Activated CD8-positive, alpha-beta memory T cell treated with anti-CD3 and anti-CD28 coated beads for 24 hours (primary cell): ENCODE results near the gene ADCK2.
"Not testable (repeated sequence)": the region's sequence is repeated elsewhere in the genome, so short reads cannot be mapped to it uniquely, and the experiment has no call there.

Experiments
- DNase-seq: peaks from one replicate; pipeline ENCODE4 v3.0.0-alpha.2; 2020

The ADCK2 gene

DNA sequence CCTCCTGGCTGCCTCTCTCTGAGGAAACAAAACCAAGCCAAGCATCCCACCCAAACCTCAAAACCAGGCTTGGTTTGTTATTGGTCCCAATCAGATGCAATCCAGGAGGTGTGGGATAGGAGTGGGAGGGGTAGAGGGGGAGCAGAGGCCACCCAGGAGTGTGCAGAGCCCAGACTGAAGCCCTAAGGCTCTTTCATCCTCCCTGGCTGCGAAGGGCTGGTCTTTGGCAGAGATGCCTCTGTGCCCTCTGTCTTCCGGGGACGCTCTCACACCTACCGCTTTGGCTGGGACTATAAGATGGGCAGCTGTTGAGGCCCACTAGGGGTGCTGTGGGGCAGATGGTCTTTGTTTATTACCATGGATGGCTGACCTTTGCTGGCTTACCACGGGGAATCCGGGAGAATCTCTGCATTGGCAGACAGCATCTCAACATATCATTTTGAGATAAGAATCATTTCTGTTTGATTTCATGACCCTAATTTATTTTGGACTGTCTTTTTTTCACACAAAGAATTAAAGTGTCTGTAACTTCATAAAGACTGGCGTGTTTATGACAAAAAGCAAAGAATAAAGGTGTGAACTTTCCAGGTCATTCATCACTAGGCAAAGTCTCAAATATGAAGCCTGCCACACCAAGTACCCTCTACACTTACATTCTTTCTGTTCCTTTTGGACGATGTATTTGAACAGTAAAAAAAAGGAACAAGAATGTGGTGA is 25.7 kb upstream of the ADCK2 start:
- DNase-seq: peak; percentile 62

DNA sequence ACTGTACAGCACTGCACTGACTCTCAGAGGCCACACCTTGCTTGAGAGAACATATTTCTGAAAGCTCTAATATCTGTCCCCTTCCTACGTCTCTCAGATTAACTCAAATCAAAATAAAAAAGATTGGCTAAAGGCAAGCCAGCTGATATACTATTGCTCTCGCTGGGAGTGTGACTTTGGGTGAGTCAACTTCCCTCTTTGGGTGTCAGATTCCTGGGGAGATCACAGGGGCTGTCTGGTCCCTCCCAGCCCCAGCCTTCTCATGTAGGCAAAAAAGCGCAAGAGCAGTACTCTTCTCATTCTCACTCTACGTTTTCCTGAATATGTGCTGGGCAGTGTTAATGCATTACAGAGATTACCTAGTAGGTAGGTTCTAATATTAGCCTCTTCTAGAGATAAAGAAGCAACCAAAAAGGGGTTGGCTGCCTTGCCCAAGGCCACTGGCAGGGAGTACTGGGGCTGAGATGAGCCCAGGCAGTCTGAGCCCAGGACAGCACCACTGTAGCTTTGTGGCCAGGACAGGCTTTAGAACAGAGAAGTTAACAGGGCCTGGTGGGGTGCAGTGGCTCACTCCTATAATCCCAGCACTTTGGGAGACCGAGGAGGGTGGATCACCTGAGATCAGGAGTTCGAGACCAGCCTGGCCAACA is 23.1 kb upstream of the ADCK2 start:
- DNase-seq: no peak

- no peak for DNase-seq
Measured at GRCh38 chr7:140650367-140650766, 22.4 kb upstream of the ADCK2 start.

DNA sequence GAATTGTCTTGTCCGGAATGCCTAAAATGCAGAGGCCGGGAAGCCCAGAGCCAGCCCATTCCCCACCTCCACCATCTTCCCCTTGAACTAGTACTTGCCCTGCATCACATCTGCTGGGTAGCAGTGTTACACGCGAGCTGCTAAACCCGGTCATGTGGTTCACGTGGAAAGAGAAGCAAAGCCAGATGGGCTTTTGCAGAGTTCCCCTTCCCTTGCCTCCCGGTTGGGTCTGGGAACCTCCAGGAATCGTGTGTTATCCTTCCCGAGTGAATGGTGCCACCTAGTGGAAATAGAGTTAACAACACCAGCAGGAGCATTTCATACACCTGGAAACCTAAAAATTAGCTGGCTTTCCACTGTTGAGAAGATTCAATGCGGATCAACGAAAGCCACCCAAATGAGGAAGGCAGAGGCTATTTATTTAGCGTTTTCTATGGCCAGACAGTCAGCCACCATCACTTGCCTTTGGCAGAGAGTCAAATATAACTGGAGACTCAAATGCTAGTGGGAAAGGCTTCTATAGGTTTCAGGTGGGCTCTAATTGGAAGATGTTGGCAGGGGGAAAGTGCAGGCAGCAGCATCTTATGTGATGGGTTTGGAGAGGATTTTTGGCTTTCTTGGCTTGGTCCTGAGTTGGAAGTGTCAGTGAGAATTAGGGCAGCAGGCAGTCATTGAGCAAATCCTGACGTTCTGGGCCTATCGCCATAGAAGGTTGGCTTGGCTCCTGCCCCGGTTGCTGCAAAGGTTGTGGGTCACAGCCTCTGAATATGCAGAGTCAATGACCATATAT is 19.2 kb upstream of the ADCK2 start:
- peak; percentile 73 for DNase-seq

DNA sequence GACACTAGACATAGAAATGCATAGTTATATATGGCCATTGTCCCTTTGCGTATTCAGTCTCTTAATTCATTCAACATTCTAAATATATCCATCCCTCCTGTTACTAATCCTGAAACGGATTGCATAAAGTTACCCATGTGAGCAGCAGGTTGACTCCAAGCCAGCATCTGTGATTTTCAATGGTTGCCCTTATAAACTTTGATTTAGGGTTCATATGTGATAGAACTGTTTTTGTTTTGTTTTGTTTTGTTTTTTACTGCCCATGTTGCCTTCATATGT is 18.7 kb upstream of the ADCK2 start:
- DNase-seq: no peak

DNA sequence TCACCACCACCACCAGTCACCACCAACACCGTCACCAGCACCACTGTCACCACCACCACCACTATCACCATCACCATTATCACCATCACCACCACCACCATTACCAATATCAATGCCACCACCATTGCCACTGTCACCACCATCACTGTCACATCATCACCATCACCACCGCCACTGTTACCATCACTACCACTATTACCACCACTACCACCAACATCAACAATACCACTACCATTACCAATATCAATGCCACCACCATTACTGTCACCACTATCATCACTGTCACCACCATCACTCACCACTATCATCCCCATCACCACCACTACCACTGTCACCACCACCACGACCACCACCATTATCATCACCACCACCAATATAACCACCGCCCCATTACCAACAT is 18.1 kb upstream of the ADCK2 start:
- DNase-seq: no peak

GRCh38 chr7:140655511-140656408 is 17.0 kb upstream of the ADCK2 start:
- no peak for DNase-seq

- DNase-seq: no peak
Measured at GRCh38 chr7:140656548-140657515, 15.9 kb upstream of the ADCK2 start.

DNA sequence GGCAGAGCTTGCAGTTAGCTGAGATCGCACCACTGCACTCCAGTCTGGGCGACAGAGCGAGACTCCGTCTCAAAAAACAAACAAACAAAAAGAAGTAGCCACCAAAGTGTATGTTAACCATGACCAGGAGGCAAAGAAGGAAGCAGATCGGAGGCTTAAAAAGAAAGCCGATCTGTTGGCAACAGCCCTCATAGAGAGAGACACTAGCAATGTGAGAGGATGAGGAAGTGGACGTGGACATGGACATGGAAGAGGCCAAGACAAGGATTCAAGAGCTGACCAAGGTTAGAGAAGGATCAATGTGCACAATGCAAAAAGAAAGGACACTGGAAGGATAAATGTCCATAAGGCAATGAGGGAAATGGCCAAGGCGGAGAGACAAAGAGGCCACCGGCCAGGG is 14.9 kb upstream of the ADCK2 start:
- no peak for DNase-seq

DNA sequence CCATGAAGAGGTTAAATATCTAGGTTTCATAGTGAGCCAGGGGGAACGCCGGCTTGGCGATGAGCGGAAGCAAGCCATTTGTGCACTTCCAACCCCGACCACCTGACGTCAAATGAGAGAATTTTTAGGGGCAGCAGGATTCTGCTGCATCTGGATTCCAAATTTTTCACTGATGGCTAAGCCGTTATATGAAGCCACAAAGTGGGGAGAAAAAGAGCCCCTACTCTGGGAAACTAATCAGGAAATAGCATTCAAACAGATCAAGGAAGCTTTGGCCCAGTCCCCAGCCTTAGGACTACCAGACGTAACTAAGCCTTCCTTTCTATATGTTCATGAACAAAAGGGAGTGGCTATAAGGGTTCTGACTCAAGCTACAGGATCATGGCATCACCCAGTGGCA is 12.9 kb upstream of the ADCK2 start:
- DNase-seq: no peak

GRCh38 chr7:140661124-140661523 is 11.6 kb upstream of the ADCK2 start:
- DNase-seq: no peak

DNA sequence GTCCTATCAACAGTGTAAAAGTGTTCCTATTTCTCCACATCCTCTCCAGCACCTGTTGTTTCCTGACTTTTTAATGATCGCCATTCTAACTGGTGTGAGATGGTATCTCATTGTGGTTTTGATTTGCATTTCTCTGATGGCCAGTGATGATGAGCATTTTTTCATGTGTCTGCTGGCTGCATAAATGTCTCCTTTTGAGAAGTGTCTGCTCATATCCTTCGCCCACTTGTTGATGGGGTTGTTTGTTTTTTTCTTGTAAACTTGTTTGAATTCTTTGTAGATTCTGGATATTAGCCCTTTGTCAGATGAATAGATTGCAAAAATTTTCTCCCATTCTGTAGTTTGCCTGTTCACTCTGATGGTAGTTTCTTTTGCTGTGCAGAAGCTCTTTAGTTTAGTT is 9.8 kb upstream of the ADCK2 start:
- not testable (repeated sequence) for DNase-seq

- DNase-seq: no peak
Measured at GRCh38 chr7:140667476-140667875, 5.3 kb upstream of the ADCK2 start.

DNA sequence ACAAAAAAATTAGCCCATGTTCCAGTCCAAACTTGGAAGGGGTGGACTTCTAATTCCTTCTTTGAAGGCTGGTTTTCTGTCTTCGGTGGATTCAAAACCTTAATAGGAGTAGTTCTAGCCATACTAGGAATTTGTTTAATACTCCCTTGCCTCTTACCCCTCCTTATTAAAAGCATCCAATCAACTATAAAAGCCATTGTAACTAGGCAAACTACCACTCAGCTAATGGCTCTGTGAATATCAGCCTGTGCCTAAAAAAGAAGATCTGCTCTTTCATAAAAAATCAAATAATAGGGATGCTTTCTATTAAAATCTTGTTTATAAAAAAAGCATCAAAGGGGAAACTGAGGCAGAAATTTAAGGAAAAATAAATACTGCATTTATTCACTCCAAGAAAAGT is 4.1 kb upstream of the ADCK2 start:
- no peak for DNase-seq

DNA sequence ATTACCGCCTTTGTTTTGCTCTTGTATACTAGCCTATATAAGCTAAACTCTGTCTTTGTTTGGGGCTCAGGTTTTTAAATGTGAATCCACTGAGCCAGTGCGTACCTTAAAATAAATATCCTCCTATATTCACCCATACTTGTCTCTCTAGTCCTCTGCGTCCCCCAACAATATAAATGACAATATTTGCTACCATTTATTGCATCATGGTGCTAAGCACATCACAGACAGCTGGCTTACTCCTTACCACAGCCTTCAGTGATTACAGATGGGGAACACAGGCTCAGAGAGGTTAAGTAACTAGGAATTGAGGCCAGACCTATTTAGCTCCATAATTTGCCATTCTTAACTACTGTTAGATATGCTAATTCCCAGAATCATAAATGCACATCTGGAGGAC is 3.4 kb upstream of the ADCK2 start:
- no peak for DNase-seq

GRCh38 chr7:140669862-140670261 is 2.9 kb upstream of the ADCK2 start:
- not testable (repeated sequence) for DNase-seq

GRCh38 chr7:140670343-140670935 is 2.3 kb upstream of the ADCK2 start:
- DNase-seq: no peak

DNA sequence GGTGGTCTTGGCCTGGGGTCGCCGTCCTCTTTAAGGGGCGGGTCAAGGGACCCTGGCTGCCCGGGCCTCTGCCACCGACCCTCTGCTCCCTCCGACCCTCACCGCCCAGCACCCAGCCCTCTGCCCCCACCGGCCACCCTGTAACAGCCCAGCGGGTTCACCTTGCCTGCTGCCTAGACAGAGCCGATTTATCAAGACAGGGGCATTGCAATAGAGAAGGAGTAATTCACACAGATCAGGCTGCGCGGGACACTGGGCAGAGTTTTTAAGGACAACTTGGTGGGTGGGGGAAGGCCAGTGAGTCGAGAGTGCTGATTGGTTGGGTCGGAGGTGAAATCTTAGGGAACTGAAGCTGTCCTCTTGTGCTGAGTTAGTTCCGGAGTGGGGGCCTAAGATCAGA is 779 bp upstream of the ADCK2 start:
- DNase-seq: no peak

DNA sequence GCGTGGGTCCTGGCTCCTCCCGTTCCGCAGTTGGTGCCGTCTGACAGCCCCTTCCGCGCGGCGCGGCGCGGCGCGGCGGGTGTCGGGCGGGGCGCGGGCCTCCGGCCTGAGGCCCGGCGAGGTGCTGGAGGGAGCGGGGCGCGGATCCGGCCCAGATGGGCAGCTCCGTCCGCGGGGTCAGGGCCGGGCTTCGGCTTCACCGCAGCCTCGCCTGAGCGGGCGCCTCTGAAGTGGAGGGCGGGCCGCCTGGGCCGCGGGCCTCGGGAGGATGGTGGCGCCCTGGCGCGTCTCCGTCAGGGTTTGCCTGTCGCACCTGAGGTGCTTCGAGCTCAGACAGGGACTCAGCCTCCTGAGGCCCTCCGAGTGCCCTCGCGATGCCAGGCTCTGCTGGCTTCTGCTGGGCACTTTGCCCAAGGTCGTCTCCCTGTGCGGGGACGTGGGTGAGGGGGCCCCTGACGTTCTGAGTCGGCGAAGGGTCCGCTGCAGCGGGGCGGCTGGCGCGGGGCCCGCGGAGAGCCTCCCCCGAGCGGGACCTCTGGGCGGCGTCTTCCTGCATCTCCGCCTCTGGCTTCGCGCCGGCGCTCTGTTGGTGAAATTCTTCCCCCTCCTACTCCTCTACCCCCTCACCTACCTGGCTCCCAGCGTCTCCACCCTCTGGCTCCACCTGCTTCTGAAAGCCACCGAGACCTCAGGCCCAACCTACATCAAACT is 473 bp downstream of the ADCK2 start:
- DNase-seq: peak; percentile 87

DNA sequence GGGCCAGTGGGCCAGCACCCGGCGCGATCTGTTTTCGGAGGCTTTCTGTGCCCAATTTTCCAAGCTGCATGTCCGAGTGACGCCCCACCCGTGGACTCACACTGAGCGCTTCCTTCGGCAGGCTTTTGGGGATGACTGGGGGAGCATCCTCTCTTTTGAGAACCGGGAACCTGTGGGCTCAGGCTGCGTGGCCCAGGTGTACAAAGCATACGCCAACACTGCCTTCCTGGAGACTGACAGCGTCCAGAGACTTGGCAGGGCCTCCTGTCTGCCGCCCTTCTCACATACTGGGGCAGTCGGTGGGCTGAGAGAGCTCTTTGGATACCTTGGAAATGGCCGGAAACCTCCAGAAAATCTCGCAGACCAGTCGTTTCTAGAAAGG is 1.0 kb downstream of the ADCK2 start:
- DNase-seq: no peak

GRCh38 chr7:140674356-140674800 is 1.6 kb downstream of the ADCK2 start:
- no peak for DNase-seq
